T-helper 1 cell treated with Interleukin-12 subunit alpha and Interleukin-12 subunit beta and Interleukin-4 antibody, amounts not matched to agents 30 μg/mL and 1 μg/mL, for 36 hours (primary cell): ENCODE results near the gene YIF1A.
"Not testable (repeated sequence)": the region's sequence is repeated elsewhere in the genome, so short reads cannot be mapped to it uniquely, and the experiment has no call there.

Experiments
- H3K27ac Mint-ChIP-seq: one replicate; pipeline ENCODE4 v1.8.0; 2021; ENCODE audit warnings: mild to moderate bottlenecking, mixed read lengths
- H3K27me3 Mint-ChIP-seq: one replicate; pipeline ENCODE4 v1.8.0; 2021; ENCODE audit warnings: low read depth, mixed read lengths
- H3K36me3 Mint-ChIP-seq: one replicate; pipeline ENCODE4 v1.8.0; 2021; ENCODE audit warnings: low read depth, mixed read lengths
- H3K4me1 Mint-ChIP-seq: one replicate; pipeline ENCODE4 v1.8.0; 2021; ENCODE audit warnings: low read depth, mixed read lengths
- H3K4me3 Mint-ChIP-seq: one replicate; pipeline ENCODE4 v1.8.0; 2021; ENCODE audit warnings: mild to moderate bottlenecking, moderate library complexity, mixed read lengths
- H3K9me3 Mint-ChIP-seq: one replicate; pipeline ENCODE4 v1.8.0; 2021; ENCODE audit warnings: mixed read lengths

YIF1A gene

DNA sequence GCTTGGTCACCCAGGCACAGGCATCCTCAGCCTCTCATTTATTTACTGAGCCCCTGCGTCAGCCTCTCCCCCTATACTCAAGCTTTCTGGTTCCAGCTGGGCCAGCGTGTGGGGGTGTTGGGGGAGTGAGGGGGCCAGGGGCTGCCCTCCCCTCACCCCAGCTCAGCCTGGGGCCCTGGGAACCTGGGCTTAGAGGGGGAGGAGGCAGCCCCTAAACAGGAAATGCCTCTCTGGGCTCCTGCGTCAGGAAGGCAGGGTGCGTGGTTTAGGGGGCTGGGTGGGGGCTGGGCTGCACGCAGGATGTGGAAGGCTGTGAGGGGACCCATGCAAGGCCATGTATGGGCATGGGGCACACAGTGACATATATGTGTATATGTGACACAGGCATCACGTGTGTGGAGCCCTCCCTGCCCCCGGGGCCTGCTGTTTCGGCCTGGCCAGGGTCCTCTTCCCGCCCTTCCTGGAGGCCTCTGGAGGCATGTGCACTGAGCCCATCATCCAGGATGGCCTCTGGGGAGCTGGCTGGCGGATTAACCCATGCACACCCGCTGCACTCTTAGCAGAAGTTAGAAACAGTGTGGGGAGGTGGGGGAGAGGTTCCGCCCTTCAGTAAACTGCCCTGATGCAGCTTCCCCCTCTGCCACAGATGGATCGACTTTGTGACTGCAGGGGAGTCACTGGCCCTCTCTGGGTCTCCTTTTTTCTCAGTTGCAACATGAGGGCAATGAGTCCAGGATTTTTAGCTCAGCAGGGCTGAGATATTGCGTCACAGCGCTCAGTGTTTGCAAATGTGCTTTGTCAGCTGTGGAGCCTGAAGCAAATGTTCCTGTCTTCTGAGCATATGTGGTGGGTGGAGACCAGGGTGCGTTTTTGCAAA is 29.0 kb upstream of the YIF1A start:
- H3K9me3 Mint-ChIP-seq, result no peaks in the 10 kb centered on the region
- peaks cover 28% of the 10 kb centered on the region for H3K4me1 Mint-ChIP-seq
- H3K27me3 Mint-ChIP-seq, result peaks cover 7% of the 10 kb centered on the region
- peak overlapping the region; percentile 14 for H3K4me3 Mint-ChIP-seq
- peaks cover 4% of the 10 kb centered on the region for H3K36me3 Mint-ChIP-seq
- peak overlapping the region; percentile 75 for H3K27ac Mint-ChIP-seq

DNA sequence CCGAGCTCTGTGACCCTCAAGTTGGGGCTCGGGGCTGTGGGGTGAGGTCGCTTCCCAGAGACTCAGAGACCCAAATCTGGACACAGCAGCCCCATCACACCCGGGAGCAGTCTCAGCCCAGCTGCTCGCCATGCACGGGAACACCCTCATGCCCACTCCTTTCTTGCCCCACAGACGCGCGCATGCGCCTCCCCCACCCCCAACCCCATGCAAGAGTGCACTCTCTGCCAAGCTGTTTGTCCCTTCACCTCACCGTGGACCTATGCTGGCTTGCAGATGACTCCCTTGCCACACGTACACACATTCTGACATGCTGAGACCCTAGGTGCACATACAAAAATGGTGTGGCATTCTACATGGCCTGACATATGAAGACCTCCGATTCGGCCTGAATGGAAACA is 28.4 kb upstream of the YIF1A start:
- Mint-ChIP-seq H3K9me3 (no peaks in the 10 kb centered on the region), H3K27me3 (peaks cover 7% of the 10 kb centered on the region), H3K27ac (peak overlapping the region; percentile 38), H3K36me3 (peaks cover 4% of the 10 kb centered on the region), H3K4me3 (no peak overlapping the region), H3K4me1 (peaks cover 26% of the 10 kb centered on the region)

DNA sequence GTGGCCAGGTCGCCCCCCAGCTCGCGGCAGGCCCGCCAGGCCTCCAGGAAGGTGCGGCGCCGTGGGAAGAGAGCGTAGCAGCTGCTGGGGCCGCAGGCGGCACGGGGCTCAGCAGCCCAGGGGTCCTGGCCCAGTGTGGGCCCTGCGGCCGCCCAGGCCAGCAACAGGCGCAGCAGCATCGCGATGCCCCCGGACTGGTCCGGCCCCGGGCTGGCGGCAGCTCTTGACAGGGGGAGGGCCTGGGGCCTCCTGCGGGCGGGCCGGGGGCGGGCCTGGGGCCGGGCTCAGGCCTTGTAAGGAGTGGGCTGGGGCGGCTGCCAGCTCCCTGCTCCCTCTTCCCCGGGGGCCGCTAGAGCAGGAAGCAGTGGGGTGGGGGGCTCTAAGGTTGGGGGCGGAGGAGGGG is 27.9 kb upstream of the YIF1A start, which contains the start of gene CD248:
Gene CD248 (minus strand): TSS at position 196 of the 403 bp plus-strand sequence. CDS start 17 bp downstream, at position 179.
- Mint-ChIP-seq H3K4me1 (peaks cover 25% of the 10 kb centered on the region), H3K27me3 (peaks cover 7% of the 10 kb centered on the region), H3K9me3 (no peaks in the 10 kb centered on the region), H3K36me3 (peaks cover 4% of the 10 kb centered on the region), H3K4me3 (no peak within 1 kb of the TSS), H3K27ac (peak within 1 kb of the TSS; percentile 38)

GRCh38 chr11:66315921-66316811 is 27.2 kb upstream of the YIF1A start:
- Mint-ChIP-seq H3K4me3 (no peak overlapping the region), H3K27ac (no peak overlapping the region), H3K36me3 (peaks cover 4% of the 10 kb centered on the region), H3K9me3 (no peaks in the 10 kb centered on the region), H3K27me3 (peaks cover 7% of the 10 kb centered on the region), H3K4me1 (peaks cover 25% of the 10 kb centered on the region)

GRCh38 chr11:66315498-66315885 is 26.5 kb upstream of the YIF1A start:
- Mint-ChIP-seq H3K36me3 (peaks cover 4% of the 10 kb centered on the region), H3K9me3 (no peaks in the 10 kb centered on the region), H3K27ac (no peak overlapping the region), H3K27me3 (peaks cover 7% of the 10 kb centered on the region), H3K4me3 (peak overlapping the region; percentile 5), H3K4me1 (peaks cover 25% of the 10 kb centered on the region)

DNA sequence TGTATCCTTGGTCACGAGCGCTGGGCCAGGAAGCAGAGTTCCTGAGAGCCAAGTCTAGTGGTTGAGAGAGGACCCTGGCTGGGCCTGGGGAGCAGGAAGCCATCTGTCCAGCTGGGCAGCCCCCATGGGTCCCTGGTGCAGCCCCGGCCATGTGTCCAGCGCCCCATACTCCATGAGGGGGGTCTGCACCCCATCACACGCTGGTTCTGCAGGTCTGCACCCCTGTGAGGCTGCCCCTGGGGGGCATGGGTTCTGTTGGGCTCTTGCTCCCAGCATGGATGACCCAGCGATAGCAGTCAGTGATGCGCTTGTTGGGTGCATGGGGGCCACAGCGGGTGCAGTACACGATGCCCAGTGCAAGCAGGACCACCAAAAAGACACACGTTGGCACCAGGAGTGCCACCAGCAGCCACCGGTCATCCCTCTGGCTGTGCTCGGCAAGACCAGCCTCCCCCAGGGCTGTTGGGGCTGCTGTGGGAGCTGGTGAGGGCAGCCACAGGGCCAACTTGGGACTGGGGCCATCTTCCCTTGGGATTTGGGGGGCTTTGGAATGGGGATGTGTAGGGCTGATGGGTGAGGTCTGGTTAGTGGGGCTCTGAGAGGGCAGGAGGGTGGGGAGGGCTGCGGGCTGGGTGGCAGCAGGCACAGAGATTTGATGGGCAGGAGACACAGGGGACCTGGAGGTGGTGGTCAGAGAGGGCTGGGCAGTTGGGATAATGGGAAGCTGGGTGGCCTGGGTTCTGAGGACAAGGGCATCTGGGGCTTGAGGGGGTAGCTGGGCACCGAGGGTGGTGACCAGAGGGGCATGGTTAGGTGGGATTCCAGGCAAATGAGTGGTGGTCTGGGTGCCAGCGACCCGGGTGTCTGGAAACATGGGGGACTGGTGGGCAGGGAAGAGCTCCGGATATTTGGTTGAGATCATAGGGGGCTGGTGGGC is 25.9 kb upstream of the YIF1A start:
- H3K27ac Mint-ChIP-seq, result peak overlapping the region; percentile 34
- H3K4me3 Mint-ChIP-seq, result peak overlapping the region; percentile 5
- H3K27me3 Mint-ChIP-seq, result peaks cover 7% of the 10 kb centered on the region
- no peaks in the 10 kb centered on the region for H3K9me3 Mint-ChIP-seq
- peaks cover 25% of the 10 kb centered on the region for H3K4me1 Mint-ChIP-seq
- H3K36me3 Mint-ChIP-seq, result peaks cover 3% of the 10 kb centered on the region

DNA sequence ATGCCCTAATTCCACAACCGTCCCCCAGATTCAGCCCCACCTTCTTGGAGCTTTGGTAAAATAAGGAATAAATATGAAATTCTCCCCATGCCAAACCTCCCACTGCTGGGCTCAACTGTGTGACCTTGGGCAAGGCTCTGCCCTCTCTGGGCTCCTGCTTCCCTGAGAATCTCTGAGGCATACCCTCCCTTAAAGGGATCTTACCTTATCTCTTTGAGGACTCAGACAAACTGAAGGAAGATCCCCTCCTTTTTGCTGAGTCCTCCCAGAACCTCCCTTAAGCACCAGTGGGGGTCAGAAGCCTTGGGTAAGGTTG is 25.2 kb upstream of the YIF1A start:
- peaks cover 3% of the 10 kb centered on the region for H3K36me3 Mint-ChIP-seq
- H3K27me3 Mint-ChIP-seq, result peaks cover 7% of the 10 kb centered on the region
- peak overlapping the region; percentile 53 for H3K4me3 Mint-ChIP-seq
- H3K4me1 Mint-ChIP-seq, result peaks cover 23% of the 10 kb centered on the region
- no peaks in the 10 kb centered on the region for H3K9me3 Mint-ChIP-seq
- H3K27ac Mint-ChIP-seq, result peak overlapping the region; percentile 41

DNA sequence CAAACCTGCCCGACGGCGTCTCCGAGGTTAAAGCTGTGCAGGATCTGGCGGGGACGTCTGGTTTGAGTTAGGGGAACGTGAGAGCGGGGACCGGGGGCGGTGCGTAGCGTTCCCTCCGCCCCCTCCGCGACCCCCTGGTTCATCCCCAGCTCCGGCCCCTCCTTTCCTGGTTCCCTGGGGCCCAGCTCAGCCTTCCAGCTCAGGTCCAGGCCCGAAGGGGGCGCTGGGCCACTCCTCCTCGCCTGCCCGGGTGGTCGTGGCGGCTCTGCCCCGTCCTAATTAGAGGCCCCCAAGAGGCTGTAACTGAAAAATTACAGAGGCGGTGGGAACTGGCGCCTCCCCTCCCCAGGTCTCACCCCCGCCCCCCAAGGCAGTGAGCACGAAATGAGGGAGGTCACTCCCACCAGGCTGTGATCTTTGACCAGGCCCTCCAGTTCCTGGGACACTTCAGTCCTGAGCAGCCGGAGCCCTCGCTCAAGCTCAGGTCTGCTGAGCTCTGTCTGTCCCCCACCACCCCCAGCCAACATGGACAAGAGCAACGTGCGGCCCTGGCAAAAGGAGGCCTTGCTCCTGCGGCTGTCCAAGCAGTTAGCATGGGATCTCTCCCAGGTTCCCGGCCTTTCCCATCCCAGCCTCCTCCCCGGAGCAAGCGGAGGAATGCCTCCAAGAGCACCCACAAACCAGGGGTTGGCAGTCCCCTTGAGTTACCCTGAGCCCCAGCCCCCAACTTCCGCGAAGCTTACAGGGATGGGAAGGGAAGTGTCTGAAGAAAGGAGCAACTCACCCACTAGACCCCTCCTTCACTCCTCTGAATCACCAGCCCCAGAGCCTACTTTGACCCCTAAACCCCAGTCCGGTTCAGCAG is 24.6 kb upstream of the YIF1A start:
- Mint-ChIP-seq H3K27me3 (peaks cover 4% of the 10 kb centered on the region), H3K36me3 (no peaks in the 10 kb centered on the region), H3K4me3 (peak overlapping the region; percentile 88), H3K9me3 (no peaks in the 10 kb centered on the region), H3K4me1 (peaks cover 18% of the 10 kb centered on the region), H3K27ac (peak overlapping the region; percentile 93)

DNA sequence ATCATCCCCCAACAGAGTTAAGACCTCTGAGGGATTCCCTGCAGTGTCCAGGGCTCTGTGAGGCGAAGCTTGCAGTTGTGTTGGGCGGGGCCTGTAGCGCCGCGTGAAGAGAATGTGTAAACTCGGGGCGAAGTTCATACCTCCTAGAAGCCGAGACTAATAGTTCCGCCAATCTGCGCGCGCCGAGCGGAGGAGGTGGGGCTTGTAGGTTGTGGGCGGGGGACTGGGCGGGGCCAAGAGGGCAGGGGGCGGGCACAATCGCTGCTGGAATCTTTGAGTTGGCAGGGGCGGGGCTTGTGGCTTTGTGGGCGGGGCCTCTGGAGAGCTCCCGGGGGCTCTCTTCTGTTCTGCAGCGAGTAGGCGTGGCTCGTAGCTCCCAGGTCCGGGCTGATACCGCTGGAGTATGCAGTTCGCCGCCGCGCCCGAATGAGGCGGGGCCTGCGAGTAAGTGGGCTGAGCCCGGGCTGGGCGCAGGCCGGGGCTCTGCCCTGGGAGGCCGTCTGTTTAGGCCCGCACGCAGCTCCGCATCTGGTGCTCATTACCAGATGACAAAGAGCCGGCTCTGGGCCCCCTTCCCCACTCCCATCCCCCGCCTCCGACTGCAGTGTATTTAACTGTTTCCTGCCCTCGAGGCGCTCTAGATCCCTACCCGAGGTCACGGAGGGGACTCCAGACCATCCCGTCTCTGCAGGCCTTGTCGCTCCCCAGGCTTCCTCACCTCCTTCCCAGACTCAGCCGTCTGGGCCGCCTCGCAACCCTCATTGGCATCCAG is 23.8 kb upstream of the YIF1A start:
- H3K27ac Mint-ChIP-seq, result peak overlapping the region; percentile 93
- peaks cover 5% of the 10 kb centered on the region for H3K27me3 Mint-ChIP-seq
- H3K36me3 Mint-ChIP-seq, result no peaks in the 10 kb centered on the region
- H3K4me1 Mint-ChIP-seq, result peaks cover 10% of the 10 kb centered on the region
- no peaks in the 10 kb centered on the region for H3K9me3 Mint-ChIP-seq
- peak overlapping the region; percentile 88 for H3K4me3 Mint-ChIP-seq

DNA sequence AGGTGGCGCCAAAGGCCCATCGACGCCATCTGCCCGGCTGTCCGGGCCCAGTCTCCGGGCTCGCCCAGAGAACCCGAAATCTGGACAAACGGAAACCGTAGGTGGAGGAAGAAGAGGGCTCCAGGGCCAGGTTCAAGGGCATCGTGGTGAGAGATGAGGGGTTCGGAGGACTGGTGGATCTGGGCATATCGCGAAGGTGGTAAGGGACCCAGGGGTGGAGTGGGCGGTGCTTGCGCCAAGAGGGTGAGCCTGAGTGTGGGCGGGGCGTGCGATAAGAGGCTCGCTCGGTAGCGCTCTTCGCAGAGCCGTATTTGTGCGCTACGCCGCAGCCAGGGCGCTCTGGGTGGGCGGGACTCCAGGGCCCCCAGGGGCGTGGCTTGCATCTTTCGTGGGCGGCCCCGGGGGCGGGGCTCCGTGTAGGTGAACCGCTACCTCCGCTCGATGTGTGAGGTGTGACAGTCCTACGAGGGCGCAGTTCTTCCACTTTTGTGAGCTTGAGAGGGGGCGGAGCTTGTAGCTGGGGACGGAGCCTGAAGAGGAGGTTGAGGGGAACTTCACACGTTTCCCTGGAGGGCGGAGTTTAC is 23.1 kb upstream of the YIF1A start:
- no peaks in the 10 kb centered on the region for H3K9me3 Mint-ChIP-seq
- peaks cover 9% of the 10 kb centered on the region for H3K27me3 Mint-ChIP-seq
- H3K27ac Mint-ChIP-seq, result peak overlapping the region; percentile 93
- H3K4me1 Mint-ChIP-seq, result peaks cover 6% of the 10 kb centered on the region
- peak overlapping the region; percentile 88 for H3K4me3 Mint-ChIP-seq
- no peaks in the 10 kb centered on the region for H3K36me3 Mint-ChIP-seq

GRCh38 chr11:66311470-66311964 is 22.6 kb upstream of the YIF1A start:
- Mint-ChIP-seq H3K27me3 (peaks cover 9% of the 10 kb centered on the region), H3K9me3 (no peaks in the 10 kb centered on the region), H3K27ac (peak overlapping the region; percentile 93), H3K36me3 (no peaks in the 10 kb centered on the region), H3K4me1 (peaks cover 6% of the 10 kb centered on the region), H3K4me3 (peak overlapping the region; percentile 88)

GRCh38 chr11:66310803-66311440 is 22.0 kb upstream of the YIF1A start:
- H3K9me3 Mint-ChIP-seq, H3K4me1 Mint-ChIP-seq, H3K4me3 Mint-ChIP-seq, H3K36me3 Mint-ChIP-seq, H3K27me3 Mint-ChIP-seq: not testable (repeated sequence)
- H3K27ac Mint-ChIP-seq, result peak overlapping the region; percentile 15
